ENCODE measurements around the gene ZNF628.

ZNF628 gene

GRCh38 chr19:55488986-55489710 is 12.7 kb downstream of the ZNF628 start:
- in situ Hi-C loops (cut with MboI; ENCODE audit: low pct_unique_long_range_greater_than_20kb, low sequenced_read_pairs, unreplicated experiment), result no loop called here

GRCh38 chr19:55489711-55490477 is 13.5 kb downstream of the ZNF628 start:
- no peak for DNase-seq (ENCODE audit: low spot score)
- TF ChIP-seq CTCF (IDR thresholded peaks at IDR 0.05; ENCODE audit: extremely low read depth, insufficient read depth, missing control alignments), result no peak
- in situ Hi-C loops (cut with MboI; ENCODE audit: low pct_unique_long_range_greater_than_20kb, low sequenced_read_pairs, unreplicated experiment), result no loop called here

More at GRCh38 chr19:55488986-55489710, 12.7 kb downstream of the ZNF628 start:
- no peak for TF ChIP-seq CTCF (IDR thresholded peaks at IDR 0.05; ENCODE audit: extremely low read depth, insufficient read depth, missing control alignments)
- DNase-seq (ENCODE audit: low spot score), result no peak

- no peak for TF ChIP-seq CTCF (IDR thresholded peaks at IDR 0.05; ENCODE audit: extremely low read depth, insufficient read depth, missing control alignments)
- in situ Hi-C loops (cut with MboI; ENCODE audit: low pct_unique_long_range_greater_than_20kb, low sequenced_read_pairs, unreplicated experiment), result no loop called here
- DNase-seq (ENCODE audit: low spot score), result no peak
Observed at GRCh38 chr19:55490478-55491432, 14.3 kb downstream of the ZNF628 start.

- in situ Hi-C loops (cut with MboI; ENCODE audit: low pct_unique_long_range_greater_than_20kb, low sequenced_read_pairs, unreplicated experiment), result no loop called here
- TF ChIP-seq CTCF (IDR thresholded peaks at IDR 0.05; ENCODE audit: extremely low read depth, insufficient read depth, missing control alignments), result no peak
- no peak for DNase-seq (ENCODE audit: low spot score)
Observed at GRCh38 chr19:55491546-55492360, 15.3 kb downstream of the ZNF628 start.

GRCh38 chr19:55492362-55492944 is 16.0 kb downstream of the ZNF628 start:
- in situ Hi-C loops (cut with MboI; ENCODE audit: low pct_unique_long_range_greater_than_20kb, low sequenced_read_pairs, unreplicated experiment), result no loop called here
- no peak for DNase-seq (ENCODE audit: low spot score)
- no peak for TF ChIP-seq CTCF (IDR thresholded peaks at IDR 0.05; ENCODE audit: extremely low read depth, insufficient read depth, missing control alignments)
